MM.1S (cell line): Measurements from ENCODE around the gene FARS2.

Source experiments
- DNase-seq: peaks from one replicate; pipeline ENCODE4 v3.0.0-alpha.2; 2015
- H2AFZ ChIP-seq: fragments of 300-600 bp; sonication (generic); 2 replicates; pipeline ENCODE4 v1.6.0; 2016; ENCODE audit warnings: antibody characterized with exemption, low read length
- H3F3A ChIP-seq: fragments of 300-600 bp; sonication (generic); 2 replicates; pipeline ENCODE4 v1.6.1; 2016; ENCODE audit warnings: mild to moderate bottlenecking, antibody characterized with exemption, low read length, moderate library complexity, mixed read lengths; ENCODE audit not compliant: insufficient read depth
- H3K27ac ChIP-seq: fragments of 300-600 bp; sonication (generic); 2 replicates; pipeline ENCODE4 v1.5.1; 2016; ENCODE audit warnings: mild to moderate bottlenecking, low read length
- H3K27me3 ChIP-seq: fragments of 300-600 bp; sonication (generic); replicated peaks from 2 replicates; pipeline ENCODE4 v1.6.0; 2016; ENCODE audit warnings: low read length; ENCODE audit not compliant: insufficient read depth
- H3K36me3 ChIP-seq: fragments of 300-600 bp; sonication (generic); replicated peaks from 2 replicates; pipeline ENCODE4 v1.6.1; 2016; ENCODE audit warnings: mild to moderate bottlenecking, low read length, mixed read lengths; ENCODE audit not compliant: insufficient read depth
- H3K4me1 ChIP-seq: fragments of 300-600 bp; sonication (generic); 2 replicates; pipeline ENCODE4 v1.6.1; 2016; ENCODE audit warnings: low read length, mixed read lengths
- H3K4me2 ChIP-seq: fragments of 300-600 bp; sonication (generic); 2 replicates; pipeline ENCODE4 v1.6.0; 2016; ENCODE audit warnings: low read depth, low read length
- H3K4me3 ChIP-seq: fragments of 300-600 bp; sonication (generic); 2 replicates; pipeline ENCODE4 v1.5.1; 2016; ENCODE audit warnings: low read length, mixed read lengths
- H3K79me2 ChIP-seq: fragments of 300-600 bp; sonication (generic); 2 replicates; pipeline ENCODE4 v1.6.1; 2016; ENCODE audit warnings: mixed run types, low read length, mixed read lengths
- H3K9ac ChIP-seq: fragments of 300-600 bp; sonication (generic); 2 replicates; pipeline ENCODE4 v1.6.1; 2016; ENCODE audit warnings: low read length, mixed read lengths
- H3K9me2 ChIP-seq: fragments of 300-600 bp; sonication (generic); replicated peaks from 2 replicates; pipeline ENCODE4 v1.6.1; 2016; ENCODE audit warnings: mild to moderate bottlenecking, low read length, mixed read lengths; ENCODE audit not compliant: insufficient read depth
- H3K9me3 ChIP-seq: fragments of 300-600 bp; sonication (generic); replicated peaks from 2 replicates; pipeline ENCODE4 v1.6.1; 2016; ENCODE audit warnings: mild to moderate bottlenecking, low read length, mixed read lengths; ENCODE audit not compliant: insufficient read depth
- H4K20me1 ChIP-seq: fragments of 300-600 bp; sonication (generic); 2 replicates; pipeline ENCODE4 v1.6.1; 2016; ENCODE audit warnings: mild to moderate bottlenecking, low read length, moderate library complexity, mixed read lengths; ENCODE audit not compliant: insufficient read depth
- EZH2 ChIP-seq: fragments of 300-600 bp; sonication (generic); optimal IDR thresholded peaks from 2 replicates; pipeline ENCODE3; 2017; ENCODE audit warnings: low read depth, mild to moderate bottlenecking, antibody characterized with exemption, low read length, mixed read lengths
- EZH2phosphoT487 ChIP-seq: fragments of 300-600 bp; sonication (generic); IDR thresholded peaks from 2 replicates; pipeline ENCODE4 v1.6.1; 2018; ENCODE audit warnings: antibody characterized with exemption, low read length
- TF ChIP-seq, protein P1 (sequence below): fragments of 300-600 bp; sonication (generic); IDR thresholded peaks from 2 replicates; pipeline ENCODE4 v1.5.1; 2016; ENCODE audit warnings: antibody characterized with exemption, low read length, mixed read lengths

The FARS2 gene

DNA sequence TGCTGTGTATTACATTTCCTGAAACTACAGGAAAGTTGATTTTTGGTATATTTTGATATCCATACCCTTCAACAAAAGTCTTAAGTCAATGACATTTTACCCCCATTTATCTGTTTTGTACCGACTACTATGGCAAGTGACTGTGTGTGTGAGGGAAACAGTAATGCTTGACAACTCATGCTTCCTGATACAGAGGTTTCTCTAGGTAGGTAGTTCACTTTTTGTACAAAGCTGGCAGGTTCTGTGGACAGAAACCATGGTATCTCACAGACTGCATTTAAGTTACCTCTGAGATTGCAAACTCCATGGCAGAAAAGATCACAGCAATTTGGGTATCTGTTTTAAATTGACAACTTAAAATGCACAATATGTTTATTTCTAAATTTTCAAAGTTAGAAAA, 28.8 kb downstream of the FARS2 start:
- no peak overlapping the region for H3K4me3 ChIP-seq
- H3K9me3 ChIP-seq: no peaks in the 10 kb centered on the region
- no peaks in the 10 kb centered on the region for H3K27me3 ChIP-seq
- TF ChIP-seq EZH2: no peak
- no peak for TF ChIP-seq EZH2phosphoT487
- TF ChIP-seq, protein P1, sequence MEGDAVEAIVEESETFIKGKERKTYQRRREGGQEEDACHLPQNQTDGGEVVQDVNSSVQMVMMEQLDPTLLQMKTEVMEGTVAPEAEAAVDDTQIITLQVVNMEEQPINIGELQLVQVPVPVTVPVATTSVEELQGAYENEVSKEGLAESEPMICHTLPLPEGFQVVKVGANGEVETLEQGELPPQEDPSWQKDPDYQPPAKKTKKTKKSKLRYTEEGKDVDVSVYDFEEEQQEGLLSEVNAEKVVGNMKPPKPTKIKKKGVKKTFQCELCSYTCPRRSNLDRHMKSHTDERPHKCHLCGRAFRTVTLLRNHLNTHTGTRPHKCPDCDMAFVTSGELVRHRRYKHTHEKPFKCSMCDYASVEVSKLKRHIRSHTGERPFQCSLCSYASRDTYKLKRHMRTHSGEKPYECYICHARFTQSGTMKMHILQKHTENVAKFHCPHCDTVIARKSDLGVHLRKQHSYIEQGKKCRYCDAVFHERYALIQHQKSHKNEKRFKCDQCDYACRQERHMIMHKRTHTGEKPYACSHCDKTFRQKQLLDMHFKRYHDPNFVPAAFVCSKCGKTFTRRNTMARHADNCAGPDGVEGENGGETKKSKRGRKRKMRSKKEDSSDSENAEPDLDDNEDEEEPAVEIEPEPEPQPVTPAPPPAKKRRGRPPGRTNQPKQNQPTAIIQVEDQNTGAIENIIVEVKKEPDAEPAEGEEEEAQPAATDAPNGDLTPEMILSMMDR: no peak
- H2AFZ ChIP-seq: no peak overlapping the region
- H3K36me3 ChIP-seq: no peaks in the 10 kb centered on the region
- no peaks in the 10 kb centered on the region for H3K4me1 ChIP-seq
- H3F3A ChIP-seq: no peaks in the 10 kb centered on the region
- DNase-seq: no peak
- no peak overlapping the region for H3K9ac ChIP-seq
- H3K9me2 ChIP-seq: no peaks in the 10 kb centered on the region
- no peak overlapping the region for H3K27ac ChIP-seq
- H3K79me2 ChIP-seq: no peaks in the 10 kb centered on the region
- no peak overlapping the region for H3K4me2 ChIP-seq
- H4K20me1 ChIP-seq: no peaks in the 10 kb centered on the region

DNA sequence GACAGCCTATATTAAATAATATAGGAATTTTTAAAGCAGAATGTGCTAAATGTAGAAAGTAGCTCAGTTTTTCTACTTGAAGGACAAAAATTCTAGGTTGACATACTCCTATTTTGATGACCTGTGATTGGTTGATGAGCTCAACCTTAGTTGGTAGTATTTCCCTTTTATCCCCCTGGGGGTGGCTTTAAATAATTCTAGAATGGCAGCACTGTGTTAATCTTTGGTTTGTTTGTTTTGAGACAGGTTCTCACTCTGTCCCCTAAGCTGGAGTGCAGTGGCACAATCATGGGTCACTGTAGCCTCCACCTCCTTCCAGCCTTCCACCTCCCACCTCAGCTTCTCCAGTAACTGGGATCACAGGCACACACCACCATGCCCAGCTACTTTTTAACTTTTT, 29.2 kb downstream of the FARS2 start:
- Histone ChIP-seq H4K20me1 (no peaks in the 10 kb centered on the region), H3K27me3 (no peaks in the 10 kb centered on the region), H3F3A (no peaks in the 10 kb centered on the region), H3K9ac (no peak overlapping the region), H3K79me2 (no peaks in the 10 kb centered on the region), H3K4me1 (no peaks in the 10 kb centered on the region), H3K36me3 (no peaks in the 10 kb centered on the region), H3K4me3 (no peak overlapping the region), H2AFZ (no peak overlapping the region), H3K27ac (no peak overlapping the region), H3K9me3 (no peaks in the 10 kb centered on the region), H3K9me2 (no peaks in the 10 kb centered on the region), H3K4me2 (no peak overlapping the region)
- TF ChIP-seq, protein P1: no peak
- no peak for TF ChIP-seq EZH2
- no peak for TF ChIP-seq EZH2phosphoT487
- DNase-seq: no peak

DNA sequence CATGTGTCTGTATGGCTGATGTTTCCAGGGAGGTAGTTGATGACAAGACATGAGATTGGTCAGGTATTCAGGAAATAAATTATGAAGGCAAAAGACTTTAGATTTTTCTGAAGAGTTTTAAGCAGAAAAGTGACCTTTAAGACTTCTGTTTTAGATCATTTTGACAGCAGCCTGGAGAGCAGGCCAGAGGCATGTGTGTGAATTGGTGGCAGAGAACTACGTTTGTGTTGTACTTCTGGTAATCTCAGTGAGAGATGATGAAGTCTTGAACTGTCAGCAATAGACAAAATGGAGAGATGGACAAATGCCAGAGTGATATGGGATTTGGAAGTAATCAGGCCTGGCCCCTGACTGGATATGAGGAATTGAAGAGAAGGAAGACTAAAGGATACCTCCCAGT, 30.8 kb downstream of the FARS2 start:
- Histone ChIP-seq H3K9me2 (no peaks in the 10 kb centered on the region), H2AFZ (no peak overlapping the region), H4K20me1 (no peaks in the 10 kb centered on the region), H3K4me2 (no peak overlapping the region), H3K36me3 (no peaks in the 10 kb centered on the region), H3K79me2 (no peaks in the 10 kb centered on the region), H3K9ac (no peak overlapping the region), H3K9me3 (no peaks in the 10 kb centered on the region), H3K27ac (no peak overlapping the region), H3K4me1 (no peaks in the 10 kb centered on the region), H3K27me3 (no peaks in the 10 kb centered on the region), H3K4me3 (no peak overlapping the region), H3F3A (no peaks in the 10 kb centered on the region)
- TF ChIP-seq EZH2 (no peak), EZH2phosphoT487 (no peak)
- DNase-seq: no peak

DNA sequence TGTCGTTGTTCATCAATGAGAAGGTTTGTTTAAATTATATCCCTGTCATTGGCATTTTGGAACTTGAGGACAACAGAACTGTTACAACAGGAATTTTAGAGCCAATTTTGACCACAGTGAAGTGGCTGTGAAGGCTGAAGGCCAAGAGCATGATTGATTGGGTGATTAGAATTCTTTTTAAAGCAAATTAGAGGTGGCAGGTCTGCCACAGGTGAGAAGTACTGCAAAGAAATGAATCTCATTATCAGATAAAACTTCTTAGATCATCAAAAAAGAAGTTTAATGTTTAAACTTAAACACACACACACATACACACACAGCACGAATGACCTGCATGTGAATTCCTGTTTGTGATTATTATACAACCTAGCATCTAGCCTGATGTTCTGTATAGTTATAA, 32.4 kb downstream of the FARS2 start:
- H3K9me2 ChIP-seq: no peaks in the 10 kb centered on the region
- no peaks in the 10 kb centered on the region for H3F3A ChIP-seq
- H3K4me2 ChIP-seq: no peak overlapping the region
- H3K27me3 ChIP-seq: no peaks in the 10 kb centered on the region
- H3K9ac ChIP-seq: no peak overlapping the region
- H3K4me1 ChIP-seq: no peaks in the 10 kb centered on the region
- H3K36me3 ChIP-seq: no peaks in the 10 kb centered on the region
- TF ChIP-seq EZH2phosphoT487 (no peak), EZH2 (no peak)
- TF ChIP-seq, protein P1: no peak
- no peak overlapping the region for H2AFZ ChIP-seq
- no peaks in the 10 kb centered on the region; the same call in none of the 2 replicates for H3K79me2 ChIP-seq
- no peak overlapping the region for H3K27ac ChIP-seq
- no peak overlapping the region for H3K4me3 ChIP-seq
- no peak for DNase-seq
- H3K9me3 ChIP-seq: no peaks in the 10 kb centered on the region
- H4K20me1 ChIP-seq: no peaks in the 10 kb centered on the region
